NCI-H1930 (cell line): ENCODE measurements around the gene HOXB8.

Experiments used
- DNase-seq, 2 experiments: peaks; one replicate each; lab custom pipeline; 2025; lab: John Stamatoyannopoulos, UW

The HOXB8 gene

GRCh38 chr17:48583708-48584222, 31.3 kb downstream of the HOXB8 start:
- no peak for DNase-seq

- DNase-seq: no peak
These were observed 32.4 kb downstream of the HOXB8 start for GRCh38 chr17:48582750-48583069.

DNA sequence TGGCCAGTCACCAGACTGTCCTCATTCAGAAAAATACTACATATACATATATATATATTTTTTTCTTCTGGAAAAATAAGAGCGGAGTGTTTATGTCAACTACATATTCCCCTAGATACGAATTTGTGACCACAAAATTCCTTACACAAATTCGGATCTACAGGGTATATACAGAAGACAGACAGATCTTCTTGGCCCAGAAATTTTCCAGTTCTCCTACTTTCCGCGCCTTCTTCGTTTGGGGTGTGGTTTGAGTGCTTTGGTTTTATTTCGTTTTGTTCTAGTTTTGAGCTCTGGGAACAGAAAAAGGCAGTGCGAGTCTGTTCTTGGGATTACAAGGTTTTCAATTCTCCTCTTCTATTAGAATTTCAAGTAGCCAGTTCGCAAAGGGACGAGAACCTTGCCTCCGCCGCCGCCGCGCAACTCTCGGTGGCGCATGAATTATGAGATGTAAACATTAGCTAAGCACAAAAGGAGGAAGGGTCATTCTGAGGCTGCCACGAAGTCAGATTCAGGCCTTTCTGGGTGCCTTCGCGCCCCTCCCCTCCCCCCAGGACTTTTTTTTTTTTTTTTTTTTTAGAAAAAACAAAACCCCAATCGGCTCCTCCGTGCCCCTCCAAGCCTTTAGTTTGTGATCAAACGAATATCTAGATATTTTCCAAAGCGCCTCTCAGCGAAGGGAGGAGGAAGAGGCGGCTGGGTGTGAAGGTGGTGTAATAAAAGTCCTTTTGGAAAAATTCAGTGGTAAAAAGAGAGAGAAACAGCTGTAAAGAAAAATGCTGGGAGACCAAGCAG, 35.1 kb downstream of the HOXB8 start:
- no peak for DNase-seq

- no peak for DNase-seq
These were observed 35.7 kb downstream of the HOXB8 start for GRCh38 chr17:48579471-48579759.

DNA sequence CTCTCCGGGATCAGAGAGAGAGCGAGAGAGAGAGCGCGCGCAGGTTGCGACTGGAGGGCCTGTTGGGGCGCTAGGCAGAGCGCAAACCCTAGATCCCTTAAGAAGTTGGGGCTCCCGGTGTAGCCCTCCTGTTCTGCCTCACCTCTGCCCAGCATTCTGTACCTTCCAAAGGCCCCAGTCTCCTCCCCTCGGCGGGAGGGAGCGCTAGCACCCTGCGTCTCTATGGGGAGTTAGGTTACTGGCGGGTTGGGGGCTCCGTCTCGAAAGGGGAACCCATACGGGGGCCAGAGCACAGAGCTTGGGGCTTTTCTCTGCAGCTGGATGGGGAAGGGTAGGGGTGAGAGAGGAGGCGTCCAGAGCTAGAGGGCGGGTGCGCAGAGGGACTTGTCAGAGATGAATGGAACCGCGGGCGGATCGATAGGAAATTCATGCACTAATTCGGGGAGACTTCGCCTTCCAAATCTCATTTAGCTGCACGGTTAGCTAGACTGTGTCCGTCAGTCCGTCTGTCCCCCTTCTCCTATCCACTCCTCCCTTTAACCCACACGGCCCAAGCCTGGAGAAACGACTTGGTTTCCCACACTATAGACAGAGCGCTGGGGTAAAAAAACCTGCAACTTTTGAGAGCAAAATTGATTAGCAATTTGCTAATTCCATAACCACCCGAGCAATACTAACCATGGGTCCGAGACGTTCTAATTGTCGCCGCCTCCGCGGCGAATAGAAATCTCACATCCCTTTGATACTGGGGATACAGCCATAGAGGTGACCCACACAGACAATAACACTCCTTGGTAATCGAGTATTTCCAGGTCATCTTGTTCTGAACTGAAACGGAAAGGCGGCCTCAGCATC, 36.2 kb downstream of the HOXB8 start:
- DNase-seq: no peak

GRCh38 chr17:48577946-48578615, 37.0 kb downstream of the HOXB8 start, which contains the start of gene HOXB4:
TSS of gene HOXB4 (minus strand) at chr17:48578350. CDS start at chr17:48578319, 31 bp downstream.
- DNase-seq: peak; percentile 37 to 41

GRCh38 chr17:48577330-48577945, 37.7 kb downstream of the HOXB8 start:
- no peak for DNase-seq

DNA sequence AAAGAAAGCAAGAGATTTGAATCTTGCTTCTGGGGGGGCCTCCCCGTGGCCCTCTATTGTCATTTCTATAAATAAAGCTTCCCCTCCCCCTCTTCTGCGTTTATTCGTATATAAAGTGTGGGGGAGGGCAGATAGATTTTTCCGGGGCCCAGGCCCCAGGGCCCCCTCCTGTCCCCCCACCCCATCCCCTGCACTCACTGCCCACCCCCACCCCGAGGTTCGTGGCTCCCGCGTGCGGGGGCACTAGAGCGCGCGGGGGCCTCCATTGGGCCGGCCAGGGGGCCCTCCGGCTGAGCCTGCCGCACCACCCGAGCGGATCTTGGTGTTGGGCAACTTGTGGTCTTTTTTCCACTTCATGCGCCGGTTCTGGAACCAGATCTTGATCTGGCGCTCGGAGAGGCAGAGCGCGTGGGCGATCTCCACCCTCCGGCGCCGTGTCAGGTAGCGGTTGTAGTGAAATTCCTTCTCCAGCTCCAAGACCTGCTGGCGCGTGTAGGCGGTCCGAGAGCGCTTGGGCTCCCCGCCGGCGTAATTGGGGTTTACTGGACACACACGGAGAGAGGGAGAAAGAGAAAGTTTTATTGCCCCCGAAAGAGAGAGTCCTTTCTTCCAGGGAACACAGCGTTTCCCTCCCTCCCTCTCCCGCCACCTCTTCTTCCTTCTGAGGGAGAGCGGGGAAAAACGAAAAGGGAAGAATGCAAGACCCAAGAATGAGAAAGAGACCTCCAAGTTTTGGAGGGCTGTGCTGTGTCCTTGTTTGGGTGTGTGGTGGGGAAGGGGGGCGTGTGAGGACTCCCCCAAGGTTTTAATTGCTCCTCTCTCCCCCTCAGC, 38.4 kb downstream of the HOXB8 start:
- DNase-seq: no peak

GRCh38 chr17:48575673-48576478, 39.2 kb downstream of the HOXB8 start:
- DNase-seq: no peak

GRCh38 chr17:48575066-48575582, 40.0 kb downstream of the HOXB8 start:
- DNase-seq: no peak

DNA sequence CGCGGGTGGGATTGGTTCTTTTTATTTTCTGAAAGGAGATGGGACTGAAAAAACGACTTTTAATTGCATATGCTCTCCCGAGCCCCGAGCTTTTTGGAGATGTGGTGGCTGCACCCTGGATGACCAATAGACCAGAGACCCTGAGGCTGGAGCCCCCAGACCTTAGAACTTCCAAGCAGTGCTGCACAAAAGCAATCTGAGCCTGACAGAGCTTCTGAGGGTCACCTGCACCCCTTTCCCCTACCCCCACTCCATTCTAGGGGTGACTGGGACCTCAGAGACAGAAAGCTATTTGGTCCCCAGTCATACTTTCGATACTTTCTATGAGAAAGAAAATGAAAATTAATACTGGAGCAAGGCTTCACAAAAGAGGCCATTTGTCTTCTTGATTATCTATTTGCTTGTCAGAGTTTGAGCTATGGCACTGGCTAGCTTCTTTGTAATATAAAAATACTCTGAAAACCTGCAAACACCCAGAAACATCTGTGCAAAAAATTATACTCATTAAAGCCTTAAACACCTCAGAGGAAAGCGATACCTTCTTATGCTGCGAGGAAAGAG, 40.5 kb downstream of the HOXB8 start:
- no peak for DNase-seq

DNA sequence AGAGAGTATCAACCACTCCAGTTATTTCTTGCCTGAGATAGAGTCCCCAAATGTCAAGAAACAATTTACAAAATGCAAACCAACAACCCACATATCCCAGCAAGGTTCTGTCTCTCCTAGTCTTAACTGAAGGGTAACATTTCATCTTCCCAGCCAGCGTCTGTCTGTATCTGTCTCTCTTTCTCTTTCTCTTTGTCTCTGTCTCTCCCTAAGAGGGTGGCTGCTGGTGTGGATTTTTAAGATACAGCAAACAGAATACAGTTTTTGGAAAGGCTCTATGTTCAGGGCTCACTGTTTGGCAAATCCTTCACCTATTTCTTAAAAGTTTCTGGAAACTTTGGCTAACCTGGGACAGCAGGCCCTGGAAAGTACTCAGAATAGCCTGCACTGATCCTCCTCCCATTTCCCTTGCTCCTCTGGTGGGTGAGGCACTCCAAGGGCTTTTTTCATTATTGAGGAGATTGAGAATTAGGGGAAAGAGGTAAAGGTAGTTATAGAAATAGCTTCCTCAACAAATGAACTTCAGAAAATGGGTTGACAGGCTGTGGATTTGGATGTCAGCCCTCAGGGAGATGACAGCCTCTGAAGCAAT, 43.2 kb downstream of the HOXB8 start:
- no peak for DNase-seq

GRCh38 chr17:48571024-48571818, 43.9 kb downstream of the HOXB8 start:
- DNase-seq: no peak

- DNase-seq: no peak
These were observed 44.6 kb downstream of the HOXB8 start for GRCh38 chr17:48570325-48571023.

DNA sequence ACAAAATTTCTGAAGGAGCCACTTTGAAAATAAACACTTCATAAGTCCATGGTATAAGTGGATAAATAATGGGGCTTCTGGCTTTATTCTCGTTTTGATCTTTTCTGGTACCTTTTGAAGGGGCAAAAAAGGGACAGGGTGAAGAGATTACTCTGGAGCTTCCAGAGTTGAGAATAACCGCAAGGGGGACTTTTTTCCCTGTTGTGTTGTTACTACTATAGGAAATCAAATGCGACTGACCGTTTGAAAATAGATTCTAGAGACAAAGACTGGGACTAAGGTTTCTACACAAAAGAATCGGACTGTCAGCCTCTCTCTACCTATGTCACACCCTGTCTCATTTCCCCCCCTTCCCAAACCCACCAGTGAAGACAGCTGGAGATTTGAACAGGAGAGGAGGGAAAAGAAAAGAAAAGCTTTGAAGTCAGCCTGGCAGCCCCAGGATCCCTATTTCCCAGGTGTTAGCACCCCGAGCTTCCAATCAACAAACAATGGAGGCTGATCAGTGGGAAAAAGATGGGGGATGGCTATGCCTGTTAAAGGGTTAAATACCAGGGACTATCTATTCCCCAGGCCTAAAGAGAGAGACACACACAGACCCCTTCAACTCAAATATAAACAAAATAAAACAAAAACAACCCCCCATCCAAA, 45.3 kb downstream of the HOXB8 start:
- no peak for DNase-seq

- DNase-seq: no peak
These were observed 45.9 kb downstream of the HOXB8 start for GRCh38 chr17:48569240-48569582.

DNA sequence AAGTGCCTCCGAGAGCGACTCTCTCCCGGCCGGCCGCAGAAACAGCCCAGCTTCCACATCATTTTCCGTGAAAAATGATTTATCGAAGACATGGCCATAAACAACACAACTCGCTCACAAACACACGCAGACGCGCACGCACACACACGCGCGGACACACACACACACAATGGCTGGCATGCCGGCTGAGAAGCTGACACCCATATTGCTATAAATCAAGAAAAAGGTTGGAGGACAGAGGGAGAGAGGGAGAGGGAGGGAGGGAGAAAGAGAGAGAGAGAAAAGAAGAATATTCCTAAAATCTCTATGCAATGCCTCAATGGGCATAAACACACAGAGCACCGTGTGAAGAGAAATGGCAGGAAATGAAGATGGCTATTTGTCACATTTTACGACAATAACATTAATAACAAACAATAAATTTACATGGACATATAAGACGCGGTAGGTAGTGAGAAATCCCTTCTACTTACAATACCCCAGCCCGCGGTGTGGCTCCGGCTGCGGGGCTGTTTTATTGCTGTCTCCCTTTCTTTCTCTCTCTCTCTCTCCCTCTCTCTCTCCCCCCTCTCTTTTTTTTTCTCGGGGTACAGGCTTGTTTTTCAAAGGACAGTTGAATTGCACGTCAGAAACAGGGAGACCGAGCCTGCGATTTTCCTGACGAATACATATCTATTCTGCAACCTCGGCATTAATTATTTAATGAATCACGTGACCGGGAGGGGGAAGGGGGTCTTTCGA, 46.4 kb downstream of the HOXB8 start:
- no peak for DNase-seq
